Measurements from ENCODE around the gene AKR1C3. TPM values are rescaled to one million over a fixed set of nuclear protein-coding genes. Genes with fewer than 3 reads are reported as not detected.
"Not testable (repeated sequence)": the region's sequence is repeated elsewhere in the genome, so short reads cannot be mapped to it uniquely, and the experiment has no call there.

The AKR1C3 gene
- total RNA-seq: 2.6 and 3.8 TPM in 2 replicates

GRCh38 chr10:5094265-5095205, at the start of gene AKR1C3:
Gene AKR1C3, plus strand, starts transcription at chr10:5094414. Its CDS starts 31 bp downstream, at chr10:5094445.
- intact Hi-C loops (cut with micrococcal nuclease): loop anchor here (5.0 kb wide), 2 partner anchors 277 to 338 kb away; no protein-coding TSS in a partner anchor

GRCh38 chr10:5045095-5045494, 49.1 kb upstream of the AKR1C3 start:
- intact Hi-C loops (cut with micrococcal nuclease): no loop called here

GRCh38 chr10:5046410-5046809, 47.8 kb upstream of the AKR1C3 start:
- intact Hi-C loops (cut with micrococcal nuclease): no loop called here

- intact Hi-C loops (cut with micrococcal nuclease): not testable (repeated sequence)
Observed at GRCh38 chr10:5047055-5047454, 47.2 kb upstream of the AKR1C3 start.

- intact Hi-C loops (cut with micrococcal nuclease): no loop called here
Observed at GRCh38 chr10:5047912-5048628, 46.1 kb upstream of the AKR1C3 start.

GRCh38 chr10:5052951-5053500, 41.2 kb upstream of the AKR1C3 start:
- intact Hi-C loops (cut with micrococcal nuclease): not testable (repeated sequence)

- intact Hi-C loops (cut with micrococcal nuclease): not testable (repeated sequence)
Observed at GRCh38 chr10:5054831-5055230, 39.4 kb upstream of the AKR1C3 start.

GRCh38 chr10:5059267-5059666, 34.9 kb upstream of the AKR1C3 start:
- intact Hi-C loops (cut with micrococcal nuclease): not testable (repeated sequence)

GRCh38 chr10:5060791-5061190, 33.4 kb upstream of the AKR1C3 start:
- intact Hi-C loops (cut with micrococcal nuclease): not testable (repeated sequence)

- intact Hi-C loops (cut with micrococcal nuclease): no loop called here
Observed at GRCh38 chr10:5064656-5065055, 29.6 kb upstream of the AKR1C3 start.

GRCh38 chr10:5068274-5068984, 25.8 kb upstream of the AKR1C3 start:
- intact Hi-C loops (cut with micrococcal nuclease): no loop called here

GRCh38 chr10:5070648-5071410, 23.4 kb upstream of the AKR1C3 start:
- intact Hi-C loops (cut with micrococcal nuclease): no loop called here

GRCh38 chr10:5071411-5072198, 22.6 kb upstream of the AKR1C3 start:
- intact Hi-C loops (cut with micrococcal nuclease): no loop called here

- intact Hi-C loops (cut with micrococcal nuclease): no loop called here
Observed at GRCh38 chr10:5073659-5074058, 20.6 kb upstream of the AKR1C3 start.

GRCh38 chr10:5076615-5077014, 17.6 kb upstream of the AKR1C3 start:
- intact Hi-C loops (cut with micrococcal nuclease): no loop called here

GRCh38 chr10:5078547-5079180, 15.6 kb upstream of the AKR1C3 start:
- intact Hi-C loops (cut with micrococcal nuclease): no loop called here

GRCh38 chr10:5079306-5079830, 14.8 kb upstream of the AKR1C3 start:
- intact Hi-C loops (cut with micrococcal nuclease): no loop called here

GRCh38 chr10:5079836-5080235, 14.4 kb upstream of the AKR1C3 start:
- intact Hi-C loops (cut with micrococcal nuclease): no loop called here

GRCh38 chr10:5081091-5081490, 13.1 kb upstream of the AKR1C3 start:
- intact Hi-C loops (cut with micrococcal nuclease): no loop called here
